ENCODE data around the gene PLPP4.

DNA sequence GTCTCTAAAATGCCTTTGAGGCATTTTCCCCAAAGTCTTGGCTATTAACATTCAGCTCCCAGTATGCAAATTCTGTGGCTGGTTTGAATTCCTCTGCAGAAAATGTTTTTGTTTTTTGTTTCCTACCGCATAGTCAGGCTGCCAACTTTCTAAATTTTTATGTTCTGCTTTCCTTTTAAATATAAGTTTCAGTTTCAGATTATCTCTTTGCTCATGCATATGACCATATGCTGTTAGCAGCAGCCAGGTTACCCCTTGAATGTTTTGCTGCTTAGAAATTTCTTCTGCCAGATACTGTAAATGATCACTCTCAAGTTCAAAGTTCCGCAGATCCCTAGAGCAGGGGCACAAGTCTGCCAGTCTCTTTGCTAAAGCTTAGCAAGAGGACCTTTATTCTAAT lies 96.9 kb downstream of the PLPP4 start:
- TF ChIP-seq, protein P1, sequence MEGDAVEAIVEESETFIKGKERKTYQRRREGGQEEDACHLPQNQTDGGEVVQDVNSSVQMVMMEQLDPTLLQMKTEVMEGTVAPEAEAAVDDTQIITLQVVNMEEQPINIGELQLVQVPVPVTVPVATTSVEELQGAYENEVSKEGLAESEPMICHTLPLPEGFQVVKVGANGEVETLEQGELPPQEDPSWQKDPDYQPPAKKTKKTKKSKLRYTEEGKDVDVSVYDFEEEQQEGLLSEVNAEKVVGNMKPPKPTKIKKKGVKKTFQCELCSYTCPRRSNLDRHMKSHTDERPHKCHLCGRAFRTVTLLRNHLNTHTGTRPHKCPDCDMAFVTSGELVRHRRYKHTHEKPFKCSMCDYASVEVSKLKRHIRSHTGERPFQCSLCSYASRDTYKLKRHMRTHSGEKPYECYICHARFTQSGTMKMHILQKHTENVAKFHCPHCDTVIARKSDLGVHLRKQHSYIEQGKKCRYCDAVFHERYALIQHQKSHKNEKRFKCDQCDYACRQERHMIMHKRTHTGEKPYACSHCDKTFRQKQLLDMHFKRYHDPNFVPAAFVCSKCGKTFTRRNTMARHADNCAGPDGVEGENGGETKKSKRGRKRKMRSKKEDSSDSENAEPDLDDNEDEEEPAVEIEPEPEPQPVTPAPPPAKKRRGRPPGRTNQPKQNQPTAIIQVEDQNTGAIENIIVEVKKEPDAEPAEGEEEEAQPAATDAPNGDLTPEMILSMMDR (IDR thresholded peaks at IDR 0.05; ENCODE audit: low read depth, low read length) = no peak
- no peak for TF ChIP-seq EZH2phosphoT487 (IDR thresholded peaks at IDR 0.05; ENCODE audit: low read depth)

Measured in OCI-LY3 (cell line).